GM10248 (cell line): Measurements from ENCODE around the gene NRARP.

Source experiments
- CTCF ChIA-PET: fragments of 300-600 bp; sonication (Branson Sonifier 250); formaldehyde crosslinking; extraction: SDS; loops from one replicate; lab custom pipeline; 2021; ENCODE audit warnings: antibody characterized with exemption; lab: Yijun Ruan, JAX
- POLR2A ChIA-PET: fragments of 350-650 bp; sonication (Branson Sonifier 250); formaldehyde crosslinking; extraction: SDS; loops from one replicate; lab custom pipeline; 2020; ENCODE audit warnings: antibody characterized with exemption; lab: Yijun Ruan, JAX
- DNase-seq: peaks from one replicate; pipeline ENCODE4 v3.0.0; 2012; ENCODE audit errors: extremely low spot score
- CTCF ChIP-seq: IDR thresholded peaks from 2 replicates; pipeline ENCODE4 v1.5.1; 2012; ENCODE audit warnings: mild to moderate bottlenecking, low read depth; ENCODE audit errors: extremely low read depth, missing control alignments, control extremely low read depth

Gene NRARP

GRCh38 chr9:137293094-137293481, 9.0 kb downstream of the NRARP start:
- TF ChIP-seq CTCF = no peak
- DNase-seq = no peak
- ChIA-PET POLR2A (interaction anchor here (0.7 to 1.4 kb wide), 2 partner anchors 9 to 18 kb away, joined by 5 to 6 read pairs; partner anchors contain the start of gene NRARP), CTCF (interaction anchor here (1.4 to 1.8 kb wide), 2 partner anchors 9 to 258 kb away, joined by 3 to 7 read pairs; partner anchors contain the start of gene NRARP)

GRCh38 chr9:137286975-137287383, 15.1 kb downstream of the NRARP start:
- ChIA-PET CTCF (interaction anchor here (0.7 to 2.3 kb wide), 18 partner anchors 9 to 248 kb away, joined by 3 to 11 read pairs (median 4); partner anchors contain the start of genes EXD3, NELFB, NOXA1 and NRARP), POLR2A (interaction anchor here (1.0 to 1.4 kb wide), 2 partner anchors 9 to 15 kb away, joined by 3 read pairs; partner anchors contain the start of genes NRARP and TOR4A)
- peak; percentile 41 for TF ChIP-seq CTCF
- DNase-seq = peak; percentile 62

- DNase-seq = no peak
- ChIA-PET CTCF (interaction anchor here (1.0 to 2.2 kb wide), 2 partner anchors 21 to 48 kb away, joined by 3 to 10 read pairs; partner anchors contain the start of gene NRARP), POLR2A (no interaction called here)
- no peak for TF ChIP-seq CTCF
Observed at GRCh38 chr9:137281345-137282116, 20.5 kb downstream of the NRARP start.

- ChIA-PET POLR2A (interaction anchor here (0.6 kb wide), 1 partner anchor 23 kb away, joined by 4 read pairs; no protein-coding TSS in a partner anchor), CTCF (interaction anchor here (0.8 to 2.2 kb wide), 3 partner anchors 22 to 46 kb away, joined by 3 to 10 read pairs (median 3); partner anchors contain the start of gene NRARP)
Observed at GRCh38 chr9:137280474-137281344, 21.4 kb downstream of the NRARP start.

GRCh38 chr9:137279741-137280473, 22.2 kb downstream of the NRARP start:
- CTCF ChIA-PET = interaction anchor here (0.7 to 1.6 kb wide), 4 partner anchors 11 to 143 kb away, joined by 3 read pairs; partner anchors contain the start of genes EXD3 and NOXA1
- TF ChIP-seq CTCF = no peak
- POLR2A ChIA-PET = interaction anchor here (0.6 kb wide), 1 partner anchor 22 kb away, joined by 4 read pairs; no protein-coding TSS in a partner anchor
- DNase-seq = no peak

More at GRCh38 chr9:137280474-137281344, 21.4 kb downstream of the NRARP start:
- peak; percentile 67 for DNase-seq
- TF ChIP-seq CTCF = peak; percentile 41
